ENCODE results near the gene ZNF628. TPM values are rescaled to one million over a fixed set of nuclear protein-coding genes. Genes with fewer than 3 reads are reported as not detected.

The ZNF628 gene
- total RNA-seq, 1 experiment from 2014 or later = 12.3 TPM

DNA sequence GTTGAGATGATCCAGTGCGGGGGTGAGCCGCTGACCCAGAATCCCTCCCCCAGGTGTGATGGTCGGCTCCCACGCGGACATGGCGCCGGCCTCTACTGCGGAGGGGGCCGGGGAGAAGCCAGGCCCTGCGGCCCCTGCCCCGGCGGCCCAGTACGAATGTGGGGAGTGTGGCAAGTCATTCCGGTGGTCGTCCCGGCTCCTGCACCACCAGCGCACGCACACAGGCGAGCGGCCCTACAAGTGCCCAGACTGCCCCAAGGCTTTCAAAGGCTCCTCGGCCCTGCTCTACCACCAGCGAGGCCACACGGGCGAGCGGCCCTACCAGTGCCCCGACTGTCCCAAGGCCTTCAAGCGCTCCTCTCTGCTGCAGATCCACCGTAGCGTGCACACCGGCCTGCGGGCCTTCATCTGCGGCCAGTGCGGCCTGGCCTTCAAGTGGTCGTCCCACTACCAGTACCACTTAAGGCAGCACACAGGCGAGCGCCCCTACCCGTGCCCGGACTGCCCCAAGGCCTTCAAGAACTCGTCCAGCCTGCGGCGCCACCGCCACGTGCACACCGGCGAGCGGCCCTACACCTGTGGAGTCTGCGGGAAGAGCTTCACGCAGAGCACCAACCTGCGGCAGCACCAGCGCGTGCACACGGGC lies 4.9 kb downstream of the ZNF628 start:
- Mint-ChIP-seq H3K27me3 (ENCODE audit: insufficient read depth, unreplicated experiment) (no peaks in the 10 kb centered on the region), H3K4me3 (ENCODE audit: unreplicated experiment) (no peak overlapping the region), H3K9me3 (ENCODE audit: unreplicated experiment) (no peaks in the 10 kb centered on the region), H3K36me3 (ENCODE audit: insufficient read depth, unreplicated experiment) (peaks cover 35% of the 10 kb centered on the region), H3K4me1 (ENCODE audit: low read depth, unreplicated experiment) (peaks cover 25% of the 10 kb centered on the region), H3K27ac (ENCODE audit: unreplicated experiment) (no peak overlapping the region)
- no peaks in the 10 kb centered on the region for H3K9me3 ChIP-seq
- intact Hi-C loops (cut with micrococcal nuclease; ENCODE audit: unreplicated experiment) = no loop called here
- CTCF ChIA-PET = no interaction called here
- POLR2A ChIA-PET = no interaction called here
- BruUV-seq (replicated peaks) = no TSS peak
- no peaks in the 10 kb centered on the region for H3K27me3 ChIP-seq (replicated peaks; ENCODE audit: control insufficient read depth, insufficient read depth, low read length)
- no peaks in the 10 kb centered on the region; the same call in 1 of the 2 replicates for H3K36me3 ChIP-seq (ENCODE audit: control insufficient read depth, insufficient read depth, low read length)
- TF ChIP-seq, protein P1, sequence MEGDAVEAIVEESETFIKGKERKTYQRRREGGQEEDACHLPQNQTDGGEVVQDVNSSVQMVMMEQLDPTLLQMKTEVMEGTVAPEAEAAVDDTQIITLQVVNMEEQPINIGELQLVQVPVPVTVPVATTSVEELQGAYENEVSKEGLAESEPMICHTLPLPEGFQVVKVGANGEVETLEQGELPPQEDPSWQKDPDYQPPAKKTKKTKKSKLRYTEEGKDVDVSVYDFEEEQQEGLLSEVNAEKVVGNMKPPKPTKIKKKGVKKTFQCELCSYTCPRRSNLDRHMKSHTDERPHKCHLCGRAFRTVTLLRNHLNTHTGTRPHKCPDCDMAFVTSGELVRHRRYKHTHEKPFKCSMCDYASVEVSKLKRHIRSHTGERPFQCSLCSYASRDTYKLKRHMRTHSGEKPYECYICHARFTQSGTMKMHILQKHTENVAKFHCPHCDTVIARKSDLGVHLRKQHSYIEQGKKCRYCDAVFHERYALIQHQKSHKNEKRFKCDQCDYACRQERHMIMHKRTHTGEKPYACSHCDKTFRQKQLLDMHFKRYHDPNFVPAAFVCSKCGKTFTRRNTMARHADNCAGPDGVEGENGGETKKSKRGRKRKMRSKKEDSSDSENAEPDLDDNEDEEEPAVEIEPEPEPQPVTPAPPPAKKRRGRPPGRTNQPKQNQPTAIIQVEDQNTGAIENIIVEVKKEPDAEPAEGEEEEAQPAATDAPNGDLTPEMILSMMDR (IDR thresholded peaks at IDR 0.05; ENCODE audit: insufficient read depth in 1 of 2, low read depth in 1 of 2, low read length in 1 of 2, severe bottlenecking in 1 of 2, unreplicated experiment in 1 of 2) = no peak
- no peak for DNase-seq
- peaks cover 4% of the 10 kb centered on the region; the same call in 1 of the 2 replicates for H3K4me1 ChIP-seq
- H3K4me3 ChIP-seq (ENCODE audit: low read depth, low read length) = no peak overlapping the region

DNA sequence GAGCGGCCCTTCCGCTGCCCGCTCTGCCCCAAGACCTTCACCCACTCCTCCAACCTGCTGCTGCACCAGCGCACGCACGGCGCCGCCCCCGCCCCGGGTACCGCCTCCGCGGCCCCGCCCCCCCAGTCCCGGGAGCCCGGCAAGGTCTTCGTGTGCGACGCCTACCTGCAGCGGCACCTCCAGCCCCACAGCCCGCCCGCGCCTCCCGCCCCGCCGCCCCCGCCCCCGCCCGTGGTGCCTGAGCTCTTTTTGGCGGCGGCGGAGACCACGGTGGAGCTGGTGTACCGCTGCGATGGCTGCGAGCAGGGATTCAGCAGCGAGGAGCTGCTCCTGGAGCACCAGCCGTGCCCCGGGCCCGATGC lies 5.4 kb downstream of the ZNF628 start:
- Histone ChIP-seq H3K36me3 (ENCODE audit: control insufficient read depth, insufficient read depth, low read length) (no peaks in the 10 kb centered on the region; the same call in 1 of the 2 replicates), H3K9me3 (no peaks in the 10 kb centered on the region), H3K4me3 (ENCODE audit: low read depth, low read length) (no peak overlapping the region), H3K4me1 (peaks cover 4% of the 10 kb centered on the region; the same call in 1 of the 2 replicates), H3K27me3 (replicated peaks; ENCODE audit: control insufficient read depth, insufficient read depth, low read length) (no peaks in the 10 kb centered on the region)
- TF ChIP-seq, protein P1 (IDR thresholded peaks at IDR 0.05; ENCODE audit: insufficient read depth in 1 of 2, low read depth in 1 of 2, low read length in 1 of 2, severe bottlenecking in 1 of 2, unreplicated experiment in 1 of 2) = no peak
- Mint-ChIP-seq H3K27ac (ENCODE audit: unreplicated experiment) (no peak overlapping the region), H3K4me3 (ENCODE audit: unreplicated experiment) (no peak overlapping the region), H3K36me3 (ENCODE audit: insufficient read depth, unreplicated experiment) (peaks cover 32% of the 10 kb centered on the region), H3K27me3 (ENCODE audit: insufficient read depth, unreplicated experiment) (no peaks in the 10 kb centered on the region), H3K9me3 (ENCODE audit: unreplicated experiment) (no peaks in the 10 kb centered on the region), H3K4me1 (ENCODE audit: low read depth, unreplicated experiment) (peaks cover 26% of the 10 kb centered on the region)
- ChIA-PET CTCF (no interaction called here), POLR2A (no interaction called here)
- intact Hi-C loops (cut with micrococcal nuclease; ENCODE audit: unreplicated experiment) = no loop called here
- no TSS peak for BruUV-seq (replicated peaks)
- no peak for DNase-seq

DNA sequence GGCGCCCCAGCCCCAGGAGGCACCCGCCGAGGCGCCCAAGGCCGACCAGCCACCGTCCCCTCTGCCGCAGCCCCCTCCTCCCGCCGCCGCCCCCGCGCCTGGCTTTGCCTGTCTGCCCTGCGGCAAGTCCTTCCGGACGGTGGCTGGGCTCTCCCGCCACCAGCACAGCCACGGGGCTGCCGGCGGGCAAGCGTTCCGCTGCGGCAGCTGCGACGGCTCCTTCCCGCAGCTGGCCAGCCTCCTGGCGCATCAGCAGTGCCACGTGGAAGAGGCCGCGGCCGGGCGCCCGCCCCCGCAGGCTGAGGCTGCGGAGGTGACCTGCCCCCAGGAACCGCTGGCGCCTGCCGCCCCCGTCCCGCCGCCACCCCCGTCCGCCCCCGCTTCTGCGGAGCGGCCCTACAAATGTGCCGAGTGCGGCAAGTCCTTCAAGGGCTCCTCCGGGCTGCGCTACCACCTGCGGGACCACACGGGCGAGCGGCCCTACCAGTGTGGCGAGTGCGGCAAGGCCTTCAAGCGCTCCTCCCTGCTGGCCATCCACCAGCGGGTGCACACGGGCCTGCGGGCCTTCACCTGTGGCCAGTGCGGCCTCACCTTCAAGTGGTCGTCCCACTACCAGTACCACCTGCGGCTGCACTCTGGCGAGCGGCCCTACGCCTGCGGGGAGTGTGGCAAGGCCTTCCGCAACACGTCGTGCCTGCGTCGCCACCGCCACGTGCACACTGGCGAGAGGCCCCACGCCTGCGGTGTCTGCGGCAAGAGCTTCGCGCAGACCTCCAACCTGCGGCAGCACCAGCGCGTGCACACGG lies 5.9 kb downstream of the ZNF628 start:
- ChIA-PET POLR2A (no interaction called here), CTCF (no interaction called here)
- Histone ChIP-seq H3K36me3 (ENCODE audit: control insufficient read depth, insufficient read depth, low read length) (no peaks in the 10 kb centered on the region; the same call in 1 of the 2 replicates), H3K4me3 (ENCODE audit: low read depth, low read length) (no peak overlapping the region), H3K4me1 (peaks cover 4% of the 10 kb centered on the region; the same call in 1 of the 2 replicates), H3K9me3 (no peaks in the 10 kb centered on the region), H3K27me3 (replicated peaks; ENCODE audit: control insufficient read depth, insufficient read depth, low read length) (no peaks in the 10 kb centered on the region)
- Mint-ChIP-seq H3K9me3 (ENCODE audit: unreplicated experiment) (no peaks in the 10 kb centered on the region), H3K27me3 (ENCODE audit: insufficient read depth, unreplicated experiment) (no peaks in the 10 kb centered on the region), H3K4me3 (ENCODE audit: unreplicated experiment) (no peak overlapping the region), H3K4me1 (ENCODE audit: low read depth, unreplicated experiment) (peaks cover 26% of the 10 kb centered on the region), H3K36me3 (ENCODE audit: insufficient read depth, unreplicated experiment) (peaks cover 32% of the 10 kb centered on the region), H3K27ac (ENCODE audit: unreplicated experiment) (no peak overlapping the region)
- DNase-seq = no peak
- intact Hi-C loops (cut with micrococcal nuclease; ENCODE audit: unreplicated experiment) = no loop called here
- TF ChIP-seq, protein P1 (IDR thresholded peaks at IDR 0.05; ENCODE audit: insufficient read depth in 1 of 2, low read depth in 1 of 2, low read length in 1 of 2, severe bottlenecking in 1 of 2, unreplicated experiment in 1 of 2) = no peak
- BruUV-seq (replicated peaks) = no TSS peak
